ENCODE results near the gene CHST11.

Gene CHST11

DNA sequence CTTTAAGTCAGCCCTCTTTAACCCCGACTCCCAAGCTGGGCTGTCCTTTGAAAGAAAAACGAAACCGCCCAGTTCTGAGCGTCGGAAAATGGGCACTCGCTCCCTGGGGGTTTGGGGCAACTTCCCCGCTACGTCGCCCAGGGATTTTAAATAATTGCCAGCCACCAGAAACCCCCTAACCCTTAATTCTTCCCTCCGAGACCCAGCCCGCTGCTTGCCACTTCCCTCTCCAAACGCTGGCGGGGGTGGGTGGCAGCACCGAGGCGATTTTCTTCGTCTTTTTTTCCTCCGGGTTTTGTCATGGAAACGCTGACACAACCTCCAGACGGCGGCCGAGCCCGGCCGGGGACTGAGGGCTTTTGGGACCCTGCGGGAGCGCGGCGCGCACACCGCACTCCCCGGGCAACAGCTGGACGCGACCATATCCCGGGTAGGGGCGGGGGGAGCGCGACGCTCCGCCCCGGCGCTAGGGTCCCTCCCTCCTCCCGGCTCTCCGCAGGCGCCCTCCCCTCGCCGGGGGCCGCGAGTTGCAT is at the start of gene CHST11:
TSS of gene CHST11 (plus strand) at position 532 of the 533 bp plus-strand sequence.
- peak; percentile 76 for DNase-seq

DNA sequence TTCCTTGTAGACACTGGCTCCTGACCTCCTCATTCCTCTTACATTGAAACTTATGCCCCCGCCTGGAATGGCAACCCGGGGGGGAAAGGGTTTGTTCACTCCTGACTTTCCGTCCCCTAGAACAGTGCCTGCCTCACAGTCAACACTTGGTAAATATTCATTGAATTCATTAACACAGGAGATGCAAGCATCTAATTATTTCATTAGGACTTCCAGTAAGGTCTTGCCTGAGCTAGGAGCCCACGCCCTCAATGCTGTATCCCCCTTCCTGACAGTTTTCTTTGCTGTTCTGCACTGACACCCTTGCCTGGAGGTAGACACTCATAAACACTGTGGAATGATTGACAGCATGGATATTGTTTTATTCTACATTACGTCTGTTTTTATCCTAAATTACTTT is 49.3 kb upstream of the CHST11 start:
- DNase-seq: no peak

DNA sequence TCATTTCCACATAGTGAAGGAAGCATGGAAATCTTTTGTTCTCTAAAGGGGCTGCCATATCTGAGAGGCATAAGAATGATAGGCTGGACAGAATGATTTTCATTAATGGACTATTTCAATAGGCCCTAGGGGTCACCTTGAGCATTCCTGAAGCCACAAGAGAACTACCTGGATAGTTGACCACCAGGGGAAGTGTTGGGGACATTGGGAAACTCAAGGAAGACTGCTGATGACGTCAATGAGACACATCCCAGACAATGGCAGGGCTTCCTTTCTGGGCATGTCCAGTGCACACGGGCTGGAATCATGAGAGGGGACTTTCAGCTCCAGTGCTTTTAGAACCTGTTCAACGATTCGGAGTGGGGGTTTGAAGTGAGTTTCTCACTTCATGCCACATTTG is 48.8 kb upstream of the CHST11 start:
- DNase-seq: no peak

DNA sequence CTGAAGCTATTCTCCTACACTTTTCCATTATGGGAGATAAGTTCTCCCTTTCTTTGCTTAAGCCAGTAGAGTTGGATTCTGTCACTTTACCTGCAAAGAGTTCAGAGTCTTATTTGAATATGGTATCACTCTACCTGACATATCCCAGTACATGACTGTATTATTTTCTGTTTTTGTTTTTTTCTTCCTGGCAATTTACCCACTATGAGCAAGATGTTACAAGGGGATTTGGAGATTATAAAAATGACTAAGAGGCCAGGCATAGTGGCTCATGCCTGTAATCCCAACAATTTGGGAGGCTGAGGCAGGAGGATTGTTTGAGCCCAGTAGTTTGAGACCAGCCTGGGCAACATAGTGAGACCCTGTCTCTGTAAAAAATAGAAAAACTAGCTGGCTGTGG is 46.4 kb upstream of the CHST11 start:
- DNase-seq: no peak

DNA sequence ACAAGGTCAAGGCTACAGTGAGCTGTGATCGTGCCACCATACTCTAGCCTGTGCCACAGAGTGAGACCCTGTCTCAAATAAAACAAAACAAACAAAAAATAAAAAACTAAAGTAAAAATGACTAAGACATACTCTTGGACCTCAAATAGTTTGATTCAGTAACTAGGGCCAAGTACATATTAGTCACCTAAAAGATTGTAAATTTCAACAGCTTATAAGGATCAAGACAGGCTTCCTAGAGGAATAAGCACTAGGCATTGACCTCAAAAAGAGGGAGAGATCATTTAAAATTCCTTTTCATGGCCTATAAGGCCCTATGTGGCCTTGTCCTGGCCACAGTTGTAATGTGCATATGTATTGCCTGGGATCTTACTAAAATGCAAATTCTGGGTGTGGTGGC is 46.0 kb upstream of the CHST11 start:
- no peak for DNase-seq

DNA sequence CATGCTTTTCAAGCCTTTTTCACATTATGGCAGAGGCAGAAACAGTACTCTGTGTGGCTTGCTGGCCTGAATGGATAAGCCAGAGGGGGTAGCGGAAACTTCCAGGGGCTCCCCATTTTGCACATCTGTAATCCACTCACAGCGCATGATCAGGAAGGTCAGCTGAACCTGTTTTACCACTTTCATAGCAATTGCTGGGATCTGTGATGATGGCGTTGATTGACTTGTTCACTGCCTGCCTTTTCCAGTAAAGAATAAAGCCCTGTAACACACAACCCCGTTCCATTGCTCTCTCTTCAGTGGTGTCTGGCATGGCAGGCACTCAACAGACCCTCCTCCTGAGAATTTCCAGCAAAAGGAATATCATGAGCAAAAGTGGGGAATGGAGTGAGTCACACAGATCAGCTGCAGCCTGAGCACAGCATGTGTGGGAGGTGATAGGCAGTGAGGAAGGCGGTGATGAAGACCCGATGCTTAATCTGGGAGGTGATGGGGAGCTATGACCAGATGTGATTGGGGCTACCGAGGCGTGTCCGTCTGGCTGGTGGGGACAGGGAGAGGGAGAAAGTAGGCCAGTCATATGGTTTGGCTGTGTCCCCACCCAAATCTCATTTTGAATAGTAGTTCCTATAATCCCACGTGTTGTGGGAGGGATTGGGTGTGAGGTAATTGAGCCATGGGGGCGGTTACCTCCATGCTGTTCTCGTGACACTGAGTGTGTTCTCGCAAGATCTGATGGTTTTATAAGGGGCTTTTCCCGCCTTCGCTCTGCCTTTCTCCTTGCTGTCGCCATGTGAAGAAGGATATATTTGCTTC is 44.7 kb upstream of the CHST11 start:
- DNase-seq: no peak

DNA sequence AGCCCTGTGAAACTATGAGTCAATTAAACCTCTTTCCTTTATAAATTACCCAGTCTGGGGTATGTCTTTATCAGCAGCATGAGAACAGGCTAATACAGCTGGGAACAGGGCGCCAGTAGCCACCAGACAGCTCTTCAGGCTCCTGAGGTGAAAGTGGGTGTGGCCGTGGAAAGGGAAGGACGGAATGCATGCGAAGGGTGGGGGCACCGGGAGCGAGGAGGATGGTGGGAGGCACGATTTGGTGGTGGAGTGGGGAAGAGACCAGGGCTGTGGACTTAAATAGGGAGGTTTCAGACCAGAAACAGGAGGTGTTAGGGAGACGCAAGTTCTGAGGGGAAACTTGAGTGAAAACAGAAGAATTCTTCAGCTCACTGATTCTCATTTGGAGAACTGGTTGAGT is 44.1 kb upstream of the CHST11 start:
- DNase-seq: no peak

DNA sequence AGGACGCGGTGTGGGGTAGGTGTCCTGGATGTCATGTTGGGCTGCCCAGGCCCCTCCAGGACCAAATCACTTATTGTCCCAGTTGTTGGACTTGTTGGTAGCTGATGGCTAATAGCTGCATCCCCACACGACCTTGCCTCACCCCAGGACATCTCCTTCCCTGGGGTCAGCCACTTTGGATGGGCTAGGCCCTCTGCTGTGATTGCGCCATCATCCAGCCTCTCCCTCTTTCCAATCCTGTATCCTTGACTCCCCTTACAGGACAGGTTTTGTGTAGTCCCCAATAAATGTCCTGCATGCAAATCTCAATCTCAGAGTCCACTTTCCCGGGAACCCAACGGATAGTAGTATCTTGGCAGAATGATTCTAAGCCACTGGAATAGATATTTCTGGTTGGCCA is 43.4 kb upstream of the CHST11 start:
- DNase-seq: no peak

DNA sequence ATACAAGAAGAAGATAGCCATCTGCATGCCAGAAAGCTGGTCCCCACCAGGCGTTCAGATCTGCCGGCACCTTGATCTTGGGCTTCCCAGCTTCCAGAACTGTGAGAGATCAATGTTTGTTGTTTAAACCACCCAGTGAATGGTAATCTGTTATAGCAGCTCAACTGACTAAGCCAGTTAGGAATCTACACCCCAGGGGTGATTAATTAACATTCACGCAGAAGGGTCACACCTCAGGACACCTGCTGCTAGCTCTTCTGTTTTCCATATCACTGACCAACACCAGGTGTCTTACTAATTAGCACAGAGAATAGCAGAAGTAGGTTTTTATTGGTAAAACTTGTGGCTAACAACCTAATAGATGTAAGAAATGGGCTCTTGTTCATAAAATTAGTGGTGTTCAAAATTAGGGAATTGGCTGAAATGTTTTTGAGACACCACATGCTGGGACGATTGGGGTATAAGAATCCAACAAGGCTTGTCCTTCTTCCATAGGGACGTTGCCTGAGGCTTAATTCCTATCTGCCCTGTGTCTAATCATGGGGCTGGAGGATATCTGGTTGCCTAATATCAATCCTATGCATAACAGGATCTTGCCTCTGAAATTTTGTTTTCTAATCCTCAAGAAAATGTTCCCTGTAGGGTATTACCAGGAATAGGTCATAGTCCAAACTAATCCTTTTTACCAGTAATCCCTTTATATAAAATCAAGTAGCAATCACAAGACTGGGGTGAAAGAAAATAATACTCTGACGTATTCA is 42.0 kb upstream of the CHST11 start:
- DNase-seq: no peak

DNA sequence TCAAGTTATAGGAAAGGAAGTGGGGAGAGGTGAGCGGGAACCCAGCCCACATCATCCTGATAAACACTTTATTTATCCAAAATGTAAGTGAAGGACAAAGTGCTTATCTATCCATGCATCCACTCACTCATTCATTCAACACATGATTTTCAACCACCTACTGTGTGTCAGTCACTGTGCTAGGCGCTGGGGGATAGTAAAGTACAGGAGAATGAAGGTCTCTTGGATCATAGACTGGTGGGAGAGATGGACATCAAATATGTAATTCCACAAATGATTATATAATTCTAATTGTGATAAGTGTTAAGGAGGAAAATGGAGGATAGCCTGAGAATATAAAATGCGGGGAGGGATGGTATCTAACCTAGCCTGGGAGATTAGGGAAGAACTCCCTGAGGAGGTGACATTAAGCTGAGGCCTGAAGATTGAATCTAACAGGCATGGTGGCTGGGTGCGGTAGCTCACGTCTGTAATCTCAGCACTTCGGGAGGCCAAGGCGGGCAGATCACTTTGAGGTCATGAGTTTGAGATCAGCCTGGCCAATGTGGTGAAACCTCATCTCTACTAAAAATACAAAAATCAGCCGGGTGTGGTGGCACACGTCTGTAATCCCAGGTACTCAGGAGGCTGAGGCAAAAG is 41.3 kb upstream of the CHST11 start:
- no peak for DNase-seq

DNA sequence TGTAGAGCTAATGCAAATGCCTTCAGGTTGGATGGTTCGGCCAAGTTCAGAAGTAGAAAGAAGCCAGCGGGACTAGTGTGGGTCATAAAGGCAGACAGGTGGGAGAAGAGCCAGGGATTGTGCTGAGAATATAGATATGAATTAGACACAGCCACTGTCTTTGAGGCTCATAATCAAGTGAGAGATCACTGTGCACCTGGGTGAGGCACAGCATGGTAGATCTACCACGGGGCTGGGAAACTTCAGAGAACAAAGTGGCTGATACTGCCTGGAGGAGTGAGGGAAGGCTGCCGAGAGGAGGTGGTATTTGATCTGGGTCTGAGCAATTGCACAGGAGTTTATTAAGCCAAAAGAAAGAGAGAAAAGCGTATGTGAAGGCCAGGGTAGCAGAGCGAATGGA is 40.6 kb upstream of the CHST11 start:
- no peak for DNase-seq

DNA sequence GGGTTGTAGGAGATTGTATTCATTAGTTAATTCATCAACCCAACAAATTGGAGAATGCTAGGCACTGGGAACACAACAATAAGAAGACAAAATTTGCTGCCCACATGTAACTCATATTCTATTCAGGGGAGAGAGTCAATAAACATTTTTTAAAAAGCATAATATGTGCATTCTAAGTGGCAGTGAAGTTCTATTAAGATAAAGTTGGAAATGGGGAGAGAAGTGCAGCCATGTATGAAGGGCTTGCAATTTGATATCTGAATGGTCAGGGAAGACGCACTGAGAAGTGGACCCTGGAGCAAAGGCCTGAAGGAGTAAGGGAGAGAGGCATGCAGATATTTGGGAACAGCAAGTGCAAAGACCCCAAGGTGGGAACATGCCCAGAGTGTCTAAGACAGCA is 40.2 kb upstream of the CHST11 start:
- no peak for DNase-seq

DNA sequence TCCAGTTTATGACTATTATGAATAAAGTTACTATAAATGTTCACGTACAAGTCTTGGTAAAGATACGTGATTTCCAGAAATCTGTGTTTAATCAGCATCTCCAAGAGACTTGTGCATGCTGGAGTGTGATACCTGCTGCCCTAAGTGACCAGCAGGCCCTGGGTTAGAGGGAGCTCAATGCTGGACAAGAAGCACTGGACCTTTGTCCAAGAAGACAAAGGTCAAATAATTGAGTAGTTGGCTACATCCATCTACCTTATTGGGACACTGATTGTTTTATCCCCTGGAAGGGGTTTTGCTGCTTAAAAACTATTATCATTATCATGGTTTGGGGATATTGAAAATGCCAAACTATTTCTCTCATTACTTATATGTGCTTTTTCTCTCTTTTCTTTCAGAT is 37.0 kb upstream of the CHST11 start:
- no peak for DNase-seq

DNA sequence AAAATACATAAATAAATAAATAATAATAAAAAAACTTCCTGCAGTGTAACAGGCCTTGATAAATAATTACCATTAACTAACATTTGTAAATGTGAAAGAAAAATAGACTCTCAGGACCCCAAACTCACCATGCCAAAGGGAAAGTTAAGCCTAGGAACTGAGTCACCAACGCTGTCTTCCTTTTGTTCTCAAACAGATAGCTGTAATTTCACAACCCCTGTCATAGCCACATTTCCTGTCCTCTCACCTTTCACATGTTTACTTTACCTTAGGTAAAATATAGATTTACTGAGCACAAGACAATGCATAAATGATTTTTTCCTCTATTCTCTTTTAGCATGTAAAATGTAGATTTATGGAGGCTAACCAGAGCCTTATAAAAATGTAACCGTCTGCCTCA is 35.9 kb upstream of the CHST11 start:
- DNase-seq: no peak

DNA sequence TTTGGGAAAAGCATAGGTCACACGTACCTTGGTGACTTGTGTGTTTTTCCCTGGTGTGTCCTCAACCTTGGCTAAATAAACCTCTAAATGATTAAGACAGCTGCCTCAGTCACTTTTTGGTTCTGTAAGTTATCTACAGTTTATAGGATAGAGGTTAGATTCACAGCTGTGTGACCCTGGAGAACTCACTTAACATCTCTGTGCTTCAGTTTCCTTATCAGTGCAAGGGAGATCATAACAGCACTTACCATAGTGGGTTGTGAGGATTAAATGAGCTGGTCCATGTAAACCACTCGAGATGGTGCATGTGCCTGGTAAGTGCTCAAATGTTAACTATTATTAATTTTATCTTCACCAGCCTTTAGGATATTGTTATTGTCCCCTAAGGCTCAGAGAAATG is 35.4 kb upstream of the CHST11 start:
- no peak for DNase-seq

DNA sequence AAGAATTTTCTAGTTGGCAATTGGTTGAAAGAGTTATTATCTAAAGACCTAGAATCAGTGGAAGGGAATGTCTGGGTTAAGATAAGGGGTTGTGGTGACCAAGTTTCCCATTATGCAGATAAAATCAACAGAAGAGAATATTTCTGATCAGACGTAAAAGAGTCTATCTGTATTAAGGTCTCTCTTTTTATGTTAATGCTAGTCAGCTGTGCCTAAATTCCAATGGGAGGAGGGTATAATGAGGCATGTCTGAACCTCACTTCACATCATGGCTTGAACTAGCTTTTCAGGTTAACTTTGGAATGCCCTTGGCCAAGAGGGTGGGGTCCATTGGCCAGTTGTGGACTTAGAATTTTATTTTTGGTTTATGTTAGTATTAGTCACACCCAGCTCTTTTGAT is 34.3 kb upstream of the CHST11 start:
- DNase-seq: no peak

DNA sequence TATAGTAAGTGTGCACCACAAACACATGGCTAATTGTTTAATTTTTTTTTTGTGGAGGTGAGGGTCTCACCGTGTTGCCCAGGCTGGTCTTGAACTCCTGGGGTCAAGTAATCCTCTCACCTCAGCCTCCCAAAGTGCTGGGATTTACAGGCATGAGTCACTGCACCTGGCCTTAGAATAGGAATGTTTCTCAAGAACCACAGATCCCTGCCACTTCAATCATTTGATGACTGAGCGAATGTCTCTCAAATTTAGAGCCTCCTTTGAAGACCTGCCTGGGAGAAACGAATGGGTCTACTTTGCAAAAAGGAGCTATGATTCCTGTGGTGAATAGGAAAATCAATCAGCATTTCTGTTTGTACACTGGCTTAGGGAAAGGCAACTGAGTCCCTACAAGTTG is 33.5 kb upstream of the CHST11 start:
- no peak for DNase-seq

DNA sequence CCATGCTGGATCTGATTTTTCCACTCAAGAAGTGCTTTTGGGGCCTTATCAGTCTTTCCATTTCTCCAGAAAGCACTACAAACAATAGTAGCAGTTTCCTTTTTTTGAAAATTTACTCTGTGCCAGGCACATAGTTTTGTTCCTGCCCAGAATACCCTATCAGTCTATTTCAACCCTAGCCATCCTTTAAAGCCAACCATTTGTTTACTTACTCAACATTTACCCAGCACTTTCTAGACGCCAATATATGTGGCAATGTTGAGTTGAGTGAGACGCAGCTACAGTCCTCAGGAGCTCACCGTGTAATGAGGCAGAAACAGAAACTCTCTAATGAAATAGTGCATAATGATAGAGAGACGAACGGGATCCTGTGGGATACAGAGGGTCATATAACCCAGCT is 32.9 kb upstream of the CHST11 start:
- no peak for DNase-seq

DNA sequence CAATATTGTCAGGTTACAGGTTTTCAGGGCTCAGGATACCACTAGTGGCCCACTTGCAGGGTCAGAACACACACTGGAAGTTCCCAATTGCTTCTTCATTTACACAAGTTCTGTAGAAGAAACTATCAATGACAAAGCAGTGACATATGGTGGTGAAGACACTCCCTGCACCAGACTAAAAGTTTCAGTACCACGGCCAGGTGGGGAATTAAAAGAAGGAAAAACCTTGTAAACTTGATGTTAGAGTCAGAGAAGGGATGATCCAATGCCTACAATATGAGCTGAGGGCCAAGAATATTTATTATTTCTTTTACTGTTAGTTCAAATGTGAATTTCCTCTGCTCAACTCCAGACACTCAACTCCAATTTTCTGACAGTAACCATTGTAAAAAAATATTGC is 31.8 kb upstream of the CHST11 start:
- DNase-seq: no peak

DNA sequence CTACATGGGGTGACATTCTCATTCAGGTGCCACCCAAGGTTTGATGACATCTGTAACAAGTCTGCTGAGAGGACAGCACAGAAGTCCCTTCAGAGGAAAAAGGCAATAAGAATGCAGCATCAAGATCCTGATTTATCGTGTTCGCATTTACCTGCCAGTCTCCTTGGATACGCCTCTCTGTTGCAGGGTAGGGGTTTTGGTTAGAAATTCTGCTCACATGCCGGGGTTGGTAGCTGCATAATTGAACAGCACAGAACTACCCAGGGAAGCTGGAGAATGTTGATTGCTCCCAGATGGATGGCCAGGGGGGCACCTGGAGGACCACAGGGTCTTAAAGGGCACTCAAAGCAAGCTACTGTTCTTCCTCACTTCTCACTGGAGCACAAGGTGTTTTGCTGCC is 31.1 kb upstream of the CHST11 start:
- DNase-seq: no peak

DNA sequence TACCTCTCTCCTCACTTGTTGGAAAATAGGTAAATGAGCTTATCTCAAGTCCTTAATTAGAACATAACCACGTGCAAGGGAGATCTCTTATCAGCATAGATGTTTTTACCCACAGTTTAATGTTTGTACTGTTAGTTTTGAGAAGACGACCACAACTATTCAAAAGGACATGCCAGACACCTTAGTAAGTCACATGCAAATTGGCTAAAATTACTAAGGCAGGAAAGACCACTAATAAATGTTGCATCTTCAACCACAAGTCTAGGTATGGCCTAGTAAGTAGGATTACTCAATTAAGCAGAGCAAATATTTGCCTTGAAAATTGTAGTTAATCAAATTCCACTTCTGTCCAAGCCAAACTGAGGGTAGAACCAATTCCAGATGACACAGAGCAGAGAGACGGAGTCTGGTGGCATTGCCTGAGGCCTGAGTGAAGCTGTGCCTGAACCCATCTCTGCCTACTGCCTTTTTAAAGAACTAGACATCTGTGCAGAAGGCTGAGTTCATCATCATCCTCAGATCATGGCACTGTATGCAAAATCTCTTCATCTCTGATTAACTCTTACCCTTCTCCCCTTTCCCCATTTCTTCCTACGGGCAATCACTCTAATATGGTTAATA is 29.7 kb upstream of the CHST11 start:
- DNase-seq: no peak

DNA sequence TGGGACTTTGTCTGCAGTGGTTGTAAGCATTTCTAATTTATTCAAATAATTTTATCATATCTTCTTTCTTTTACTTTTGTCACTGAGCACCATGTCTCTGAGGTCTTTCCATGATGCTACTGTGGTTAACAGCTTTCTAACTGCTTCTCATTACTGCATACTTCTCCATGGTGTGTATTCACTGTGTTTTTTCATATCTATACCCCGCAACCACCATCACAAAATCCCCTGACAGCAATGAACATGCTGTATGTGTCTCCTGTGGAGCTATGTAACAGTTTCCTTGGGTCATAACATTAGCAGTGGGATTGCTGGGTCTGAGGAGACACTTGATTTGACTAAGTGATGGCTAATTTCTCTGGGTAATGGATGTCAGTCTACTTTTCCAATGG is 29.2 kb upstream of the CHST11 start:
- no peak for DNase-seq

DNA sequence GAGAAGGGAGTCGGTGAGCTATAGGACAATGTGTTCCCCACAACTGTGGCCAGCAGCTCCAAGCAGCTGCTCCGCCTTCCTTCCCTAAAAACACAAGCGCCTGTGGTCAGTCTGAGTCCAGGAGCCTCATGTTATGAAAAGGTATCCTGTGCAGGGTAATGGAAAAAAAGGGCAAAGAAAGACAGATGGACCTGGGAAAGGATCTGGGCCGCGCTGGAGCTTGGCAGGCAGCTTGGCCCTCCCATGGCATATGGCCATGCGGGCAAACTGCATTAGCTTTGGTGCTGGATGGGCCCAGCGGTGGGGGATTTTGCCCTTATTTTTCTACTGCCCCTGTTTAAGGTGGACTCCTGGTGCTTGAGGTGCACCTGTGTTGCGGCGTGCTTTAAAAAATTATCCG is 23.7 kb upstream of the CHST11 start:
- DNase-seq: no peak
